Skeletal muscle cell (primary cell): ENCODE data around the gene DOCK1.

Experiments used
- DNase-seq: peaks from one replicate; pipeline ENCODE4 v3.0.0-alpha.2; 2010; ENCODE audit warnings: low read depth
- H3K4me3 ChIP-seq: 2 replicates; pipeline ENCODE4 v1.5.1; 2011; ENCODE audit warnings: low read depth, mild to moderate bottlenecking, control low read depth, low read length, moderate library complexity

DOCK1 gene

GRCh38 chr10:127347202-127347959 lies 442.2 kb downstream of the DOCK1 start:
- H3K4me3 ChIP-seq: no peak overlapping the region
- DNase-seq: no peak

GRCh38 chr10:127349737-127350136 lies 444.5 kb downstream of the DOCK1 start:
- H3K4me3 ChIP-seq: no peak overlapping the region

GRCh38 chr10:127351542-127351941 lies 446.3 kb downstream of the DOCK1 start:
- DNase-seq: no peak
- H3K4me3 ChIP-seq: no peak overlapping the region

More at GRCh38 chr10:127349737-127350136, 444.5 kb downstream of the DOCK1 start:
- peak; percentile 14 for DNase-seq

GRCh38 chr10:127353544-127353943 lies 448.3 kb downstream of the DOCK1 start:
- DNase-seq: no peak
- H3K4me3 ChIP-seq: no peak overlapping the region

GRCh38 chr10:127354255-127354654 lies 449.0 kb downstream of the DOCK1 start:
- no peak overlapping the region for H3K4me3 ChIP-seq
- DNase-seq: no peak

- no peak for DNase-seq
- H3K4me3 ChIP-seq: no peak overlapping the region
These were observed 449.8 kb downstream of the DOCK1 start for GRCh38 chr10:127354992-127355391.

GRCh38 chr10:127356360-127356759 lies 451.1 kb downstream of the DOCK1 start:
- no peak for DNase-seq
- H3K4me3 ChIP-seq: no peak overlapping the region

- H3K4me3 ChIP-seq: no peak overlapping the region
- DNase-seq: no peak
These were observed 452.0 kb downstream of the DOCK1 start for GRCh38 chr10:127357265-127357664.

GRCh38 chr10:127358337-127358736 lies 453.1 kb downstream of the DOCK1 start:
- no peak for DNase-seq
- no peak overlapping the region for H3K4me3 ChIP-seq

- no peak for DNase-seq
- no peak overlapping the region for H3K4me3 ChIP-seq
These were observed 458.8 kb downstream of the DOCK1 start for GRCh38 chr10:127364034-127364433.

GRCh38 chr10:127368101-127368500 lies 462.9 kb downstream of the DOCK1 start:
- H3K4me3 ChIP-seq: no peak overlapping the region
- peak; percentile 11 for DNase-seq

GRCh38 chr10:127368929-127369328 lies 463.7 kb downstream of the DOCK1 start:
- DNase-seq: no peak
- H3K4me3 ChIP-seq: no peak overlapping the region

GRCh38 chr10:127370601-127371000 lies 465.4 kb downstream of the DOCK1 start:
- DNase-seq: no peak
- no peak overlapping the region for H3K4me3 ChIP-seq

- H3K4me3 ChIP-seq: no peak overlapping the region
- DNase-seq: no peak
These were observed 467.1 kb downstream of the DOCK1 start for GRCh38 chr10:127372361-127372760.

GRCh38 chr10:127374074-127374680 lies 468.9 kb downstream of the DOCK1 start:
- no peak for DNase-seq
- H3K4me3 ChIP-seq: no peak overlapping the region

GRCh38 chr10:127374901-127375300 lies 469.7 kb downstream of the DOCK1 start:
- no peak for DNase-seq
- H3K4me3 ChIP-seq: no peak overlapping the region

GRCh38 chr10:127375461-127375860 lies 470.2 kb downstream of the DOCK1 start:
- DNase-seq: no peak
- no peak overlapping the region for H3K4me3 ChIP-seq

GRCh38 chr10:127376071-127376470 lies 470.8 kb downstream of the DOCK1 start:
- no peak overlapping the region for H3K4me3 ChIP-seq
- DNase-seq: no peak

GRCh38 chr10:127378628-127379027 lies 473.4 kb downstream of the DOCK1 start:
- H3K4me3 ChIP-seq: no peak overlapping the region
- no peak for DNase-seq

GRCh38 chr10:127384532-127384931 lies 479.3 kb downstream of the DOCK1 start:
- H3K4me3 ChIP-seq: no peak overlapping the region
- no peak for DNase-seq

GRCh38 chr10:127385066-127385465 lies 479.8 kb downstream of the DOCK1 start:
- no peak for DNase-seq
- no peak overlapping the region for H3K4me3 ChIP-seq
